Right lobe of liver (tissue), 4 donors: ENCODE data around the gene SRR.

Source experiments
- CTCF ChIP-seq, 4 donors: fragments of 200-600 bp in 3 of 4; fragments of 450-650 bp in 1 of 4; IDR thresholded peaks; one replicate each; pipeline versions ENCODE4 v1.5.1 to v1.8.0; 2016 to 2022; ENCODE audit warnings: antibody characterized with exemption in 4 of 4, mild to moderate bottlenecking in 2 of 4
- POLR2A ChIP-seq: fragments of 450-650 bp; IDR thresholded peaks from one replicate; pipeline ENCODE4 v1.6.1; 2017; ENCODE audit warnings: antibody characterized with exemption, mild to moderate bottlenecking
- donor health status: DM: no; HTN: no; CAD: no.
- donor health status: DM: no; HTN: no; CAD: no.
- donor health status: DM: no; HTN: yes; CAD: no.

- peak in 3 of 4 donors; percentile 16 to 36 (median 24) for TF ChIP-seq CTCF (IDR thresholded peaks at IDR 0.05)
- peak; percentile 86 for TF ChIP-seq POLR2A
These were observed 32.6 kb downstream of the SRR start, which contains the start of gene TSR1 for GRCh38 chr17:2336215-2336851.
